DND-41 (cell line): ENCODE measurements around the gene CD3E.

Source experiments
- ATAC-seq: fragments of 200-7000 bp; cut with Tn5 transposase; 3 replicates; pipeline ENCODE4 v1.9.1; 2021; ENCODE audit warnings: low read depth; ENCODE audit not compliant: insufficient read depth
- DNase-seq: peaks from one replicate; pipeline ENCODE4 v3.0.0-alpha.2; 2020
- H2AFZ ChIP-seq: 2 replicates; pipeline ENCODE4 v1.6.0; 2012; ENCODE audit warnings: low read depth, low read length
- H3K27ac ChIP-seq: 2 replicates; pipeline ENCODE4 v1.5.1; 2012; ENCODE audit warnings: low read length, inconsistent platforms
- H3K27me3 ChIP-seq: fragments of 200-600 bp; sonication (generic); 2 replicates; pipeline ENCODE4 v1.6.0; 2012; ENCODE audit warnings: low read length, mild to moderate bottlenecking, inconsistent platforms; ENCODE audit not compliant: insufficient read depth, poor library complexity
- H3K36me3 ChIP-seq: 2 replicates; pipeline ENCODE4 v1.5.1; 2012; ENCODE audit warnings: low read length, inconsistent platforms; ENCODE audit not compliant: insufficient read depth
- H3K4me1 ChIP-seq: 2 replicates; pipeline ENCODE4 v1.5.1; 2012; ENCODE audit warnings: mild to moderate bottlenecking, low read length; ENCODE audit not compliant: insufficient read depth
- H3K4me2 ChIP-seq: 2 replicates; pipeline ENCODE4 v1.6.0; 2012; ENCODE audit warnings: mild to moderate bottlenecking, moderate library complexity, low read length, inconsistent platforms; ENCODE audit not compliant: insufficient read depth
- H3K4me3 ChIP-seq, 2 experiments: fragments of 200-600 bp in 1 of 2; shearing (Covaris generic) in 1 of 2; 2 replicates each; pipeline ENCODE4 v1.5.1; 2012 to 2016; ENCODE audit warnings: inconsistent platforms in 2 of 2, low read length in 2 of 2, mild to moderate bottlenecking in 2 of 2, low read depth in 1 of 2, moderate library complexity in 1 of 2
- H3K79me2 ChIP-seq: 2 replicates; pipeline ENCODE4 v1.6.0; 2012; ENCODE audit warnings: low read length, inconsistent platforms; ENCODE audit not compliant: insufficient read depth
- H3K9ac ChIP-seq: 2 replicates; pipeline ENCODE4 v1.6.0; 2012; ENCODE audit warnings: low read depth, mild to moderate bottlenecking, inconsistent platforms, low read length, moderate library complexity
- H3K9me3 ChIP-seq: 2 replicates; pipeline ENCODE4 v1.5.1; 2012; ENCODE audit warnings: low read length, moderate library complexity, mild to moderate bottlenecking, inconsistent platforms; ENCODE audit not compliant: insufficient read depth, severe bottlenecking
- H4K20me1 ChIP-seq: 2 replicates; pipeline ENCODE4 v1.6.0; 2012; ENCODE audit warnings: low read length; ENCODE audit not compliant: insufficient read depth
- CTCF ChIP-seq: IDR thresholded peaks from 2 replicates; pipeline ENCODE4 v1.5.1; 2012; ENCODE audit warnings: borderline replicate concordance, low read length, moderate library complexity, mild to moderate bottlenecking; ENCODE audit not compliant: poor library complexity, severe bottlenecking; ENCODE audit errors: extremely low read depth
- EZH2 ChIP-seq: IDR thresholded peaks from 3 replicates; pipeline ENCODE4 v1.6.1; 2012; ENCODE audit warnings: borderline replicate concordance, low read depth, mild to moderate bottlenecking, moderate library complexity, low read length, inconsistent platforms; ENCODE audit not compliant: severe bottlenecking

Gene CD3E

GRCh38 chr11:118283756-118284350 is 20.7 kb upstream of the CD3E start:
- no peaks in the 10 kb centered on the region for H4K20me1 ChIP-seq
- no peak overlapping the region for H3K4me3 ChIP-seq
- no peaks in the 10 kb centered on the region for H3K79me2 ChIP-seq
- H3K27me3 ChIP-seq: no peaks in the 10 kb centered on the region
- no peak overlapping the region for H3K9ac ChIP-seq
- TF ChIP-seq CTCF: no peak
- no peak for TF ChIP-seq EZH2
- H2AFZ ChIP-seq: no peak overlapping the region
- no peaks in the 10 kb centered on the region for H3K36me3 ChIP-seq
- DNase-seq (peak; percentile 30), ATAC-seq (peak; percentile 72)
- peaks cover 9% of the 10 kb centered on the region; the same call in 1 of the 2 replicates for H3K4me1 ChIP-seq
- H3K4me2 ChIP-seq: no peak overlapping the region
- H3K27ac ChIP-seq: no peak overlapping the region
- H3K9me3 ChIP-seq: no peaks in the 10 kb centered on the region

- H3K36me3 ChIP-seq: no peaks in the 10 kb centered on the region
- TF ChIP-seq CTCF: no peak
- no peak for TF ChIP-seq EZH2
- no peaks in the 10 kb centered on the region for H3K27me3 ChIP-seq
- no peaks in the 10 kb centered on the region for H3K79me2 ChIP-seq
- H3K9ac ChIP-seq: no peak overlapping the region
- peaks cover 9% of the 10 kb centered on the region; the same call in 1 of the 2 replicates for H3K4me1 ChIP-seq
- H3K27ac ChIP-seq: no peak overlapping the region
- H3K4me3 ChIP-seq: no peak overlapping the region
- no peak for ATAC-seq
- H4K20me1 ChIP-seq: no peaks in the 10 kb centered on the region
- no peak overlapping the region for H3K4me2 ChIP-seq
- no peaks in the 10 kb centered on the region for H3K9me3 ChIP-seq
- no peak for DNase-seq
- H2AFZ ChIP-seq: no peak overlapping the region
Observed at GRCh38 chr11:118286545-118286944, 18.0 kb upstream of the CD3E start.

GRCh38 chr11:118287006-118287405 is 17.5 kb upstream of the CD3E start:
- peaks cover 9% of the 10 kb centered on the region; the same call in 1 of the 2 replicates for H3K4me1 ChIP-seq
- no peaks in the 10 kb centered on the region for H3K27me3 ChIP-seq
- H3K27ac ChIP-seq: no peak overlapping the region
- H3K79me2 ChIP-seq: no peaks in the 10 kb centered on the region
- H2AFZ ChIP-seq: no peak overlapping the region
- ATAC-seq: no peak
- DNase-seq: no peak
- no peak overlapping the region for H3K9ac ChIP-seq
- H3K9me3 ChIP-seq: no peaks in the 10 kb centered on the region
- no peak for TF ChIP-seq EZH2
- TF ChIP-seq CTCF: no peak
- no peak overlapping the region for H3K4me3 ChIP-seq
- no peak overlapping the region for H3K4me2 ChIP-seq
- H3K36me3 ChIP-seq: no peaks in the 10 kb centered on the region
- H4K20me1 ChIP-seq: no peaks in the 10 kb centered on the region
